CD4-positive, alpha-beta T cell (primary cell): ENCODE measurements around the gene TRIM3. TPM values are rescaled to one million over a fixed set of nuclear protein-coding genes. Genes with fewer than 3 reads are reported as not detected.

Experiments used
- ATAC-seq: fragments of 200-7000 bp; cut with Tn5 transposase; one replicate; pipeline ENCODE4 v1.10.0; 2022; ENCODE audit warnings: mild to moderate bottlenecking; ENCODE audit not compliant: poor library complexity
- CTCF ChIA-PET: fragments of 350-600 bp; sonication (Branson Sonifier 250); formaldehyde crosslinking; loops from one replicate; lab custom pipeline; 2021; ENCODE audit warnings: antibody characterized with exemption, inconsistent platforms; lab: Charles Lee
- POLR2A ChIA-PET: fragments of 350-600 bp; sonication (Branson Sonifier 250); formaldehyde crosslinking; loops from one replicate; lab custom pipeline; 2021; ENCODE audit warnings: antibody characterized with exemption, inconsistent platforms; lab: Charles Lee
- DNase-seq, 14 experiments: peaks; one replicate each; pipeline ENCODE4 v3.0.0-alpha.2; 2013 to 2020; ENCODE audit warnings: mixed read lengths in 2 of 14
- H3K27ac ChIP-seq, 2 donors: one replicate each; pipeline versions ENCODE4 v1.5.1 to v1.7.0; 2013; ENCODE audit warnings: low read length in 2 of 2, low read depth in 1 of 2, mild to moderate bottlenecking in 1 of 2
- H3K27me3 ChIP-seq, 2 experiments: 1 replicate in 1 of 2; 2 replicates in 1 of 2; pipeline versions ENCODE4 v1.6.1 to v1.7.0; 2013; ENCODE audit warnings: low read length in 2 of 2, control low read depth in 1 of 2, mild to moderate bottlenecking in 1 of 2, moderate library complexity in 1 of 2; ENCODE audit not compliant: insufficient read depth in 2 of 2, control insufficient read depth in 1 of 2
- H3K36me3 ChIP-seq: one replicate; pipeline ENCODE4 v1.6.1; 2013; ENCODE audit warnings: low read length, control low read depth; ENCODE audit not compliant: insufficient read depth
- H3K4me1 ChIP-seq: one replicate; pipeline ENCODE4 v1.6.1; 2013; ENCODE audit warnings: low read length, control low read depth; ENCODE audit not compliant: insufficient read depth
- H3K4me3 ChIP-seq: one replicate; pipeline ENCODE4 v1.5.1; 2013; ENCODE audit warnings: mild to moderate bottlenecking, low read length, moderate library complexity
- H3K9me3 ChIP-seq, 2 experiments: 1 replicate in 1 of 2; 2 replicates in 1 of 2; pipeline versions ENCODE4 v1.6.1 to v1.7.0; 2013; ENCODE audit warnings: low read length in 2 of 2, mild to moderate bottlenecking in 2 of 2, control low read depth in 1 of 2, moderate library complexity in 1 of 2; ENCODE audit not compliant: control insufficient read depth in 1 of 2, insufficient read depth in 1 of 2
- H3K27ac Mint-ChIP-seq: one replicate; pipeline ENCODE4 v1.8.0; 2020; ENCODE audit warnings: mixed read lengths
- H3K27me3 Mint-ChIP-seq: one replicate; pipeline ENCODE4 v1.8.0; 2021; ENCODE audit warnings: mixed read lengths
- H3K36me3 Mint-ChIP-seq: one replicate; pipeline ENCODE4 v1.8.0; 2021; ENCODE audit warnings: low read depth, mixed read lengths
- H3K4me1 Mint-ChIP-seq: one replicate; pipeline ENCODE4 v1.8.0; 2021; ENCODE audit warnings: low read depth, mixed read lengths
- H3K4me3 Mint-ChIP-seq: one replicate; pipeline ENCODE4 v1.8.0; 2020; ENCODE audit warnings: mild to moderate bottlenecking, mixed read lengths
- H3K9me3 Mint-ChIP-seq: one replicate; pipeline ENCODE4 v1.8.0; 2020; ENCODE audit warnings: mixed read lengths
- CTCF ChIP-seq: fragments of 200-600 bp; IDR thresholded peaks from one replicate; pipeline ENCODE4 v1.8.0; 2022; ENCODE audit warnings: antibody characterized with exemption, mild to moderate bottlenecking
- intact Hi-C, 2 experiments: fragments of 100-400 bp; cut with DNase I in 1 of 2; cut with micrococcal nuclease in 1 of 2; formaldehyde crosslinking; loops; one replicate each; pipeline versions ENCODE4 v1.15.1 to v1.9.0; 2023 to 2025; cut with DNase I, micrococcal nuclease
- total RNA-seq, 174 experiments: library from RNA in 2 of 174; stranded (reverse) in 2 of 174; gene quantifications; one replicate each; pipeline ENCODE4 v1.2.3 and lab custom pipeline; 2021 to 2026

TRIM3 gene
- total RNA-seq, 2 experiments from 2014 or later: 16.4 to 16.6 TPM

GRCh38 chr11:6405052-6405667 is 68.6 kb downstream of the TRIM3 start:
- H3K36me3 ChIP-seq: peaks cover 32% of the 10 kb centered on the region
- peak overlapping the region; percentile 75 to 91 for H3K27ac ChIP-seq
- peak overlapping the region; percentile 97 for H3K27ac Mint-ChIP-seq
- ChIA-PET CTCF (interaction anchor here (1.0 to 4.8 kb wide), 4 partner anchors 15 to 38 kb away, joined by 3 to 26 read pairs (median 6); no protein-coding TSS in a partner anchor), POLR2A (interaction anchor here (1.2 to 8.6 kb wide), 4 partner anchors 8 to 26 kb away, joined by 6 to 253 read pairs (median 148); partner anchors contain the start of genes APBB1 and SMPD1)
- no peak for TF ChIP-seq CTCF
- no peaks in the 10 kb centered on the region for H3K9me3 Mint-ChIP-seq
- H3K4me1 Mint-ChIP-seq: peaks cover 88% of the 10 kb centered on the region
- DNase-seq (peak in 2 of 14 experiments; percentile 18 to 43), ATAC-seq (no peak)
- no peaks in the 10 kb centered on the region for H3K27me3 Mint-ChIP-seq
- H3K36me3 Mint-ChIP-seq: peaks cover 69% of the 10 kb centered on the region
- H3K9me3 ChIP-seq: no peaks in the 10 kb centered on the region
- intact Hi-C loops: no loop called here
- H3K4me3 ChIP-seq: peak overlapping the region; percentile 31
- peaks cover 88% of the 10 kb centered on the region for H3K4me1 ChIP-seq
- H3K27me3 ChIP-seq: no peaks in the 10 kb centered on the region
- peak overlapping the region; percentile 69 for H3K4me3 Mint-ChIP-seq

DNA sequence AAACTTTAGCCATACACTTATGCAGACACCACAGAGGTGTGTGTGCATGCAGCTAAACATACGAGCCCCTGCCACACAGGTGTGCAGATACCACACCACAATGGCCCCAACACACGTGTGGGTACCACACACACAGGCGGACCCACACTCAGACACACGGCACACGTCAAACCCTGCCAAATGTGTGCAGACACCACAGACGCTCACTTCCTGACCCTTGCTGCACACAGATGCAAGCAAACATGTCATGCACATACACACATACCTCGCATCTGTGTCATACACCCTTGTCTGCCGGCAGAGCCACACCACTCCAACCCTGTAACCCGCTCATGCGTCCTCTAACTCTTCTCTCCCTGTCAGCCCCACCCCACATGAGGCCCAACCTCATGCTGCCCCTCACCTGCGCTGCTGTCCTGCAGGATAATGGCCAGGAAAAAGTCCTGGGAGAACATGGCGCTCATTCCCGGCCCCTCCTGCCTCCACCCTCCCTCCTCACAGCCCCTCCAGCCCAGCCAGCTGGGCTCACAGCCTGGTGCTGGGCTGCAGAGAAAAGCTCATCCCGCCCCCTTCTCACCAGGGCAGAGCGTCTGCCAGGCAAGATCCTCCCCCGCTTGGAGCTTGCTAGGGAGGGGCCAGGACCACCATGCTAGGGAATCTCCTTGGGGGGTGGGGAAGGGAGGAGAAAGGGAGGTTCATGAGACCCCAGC is 69.2 kb downstream of the TRIM3 start:
- TF ChIP-seq CTCF: no peak
- Mint-ChIP-seq H3K4me1 (peaks cover 87% of the 10 kb centered on the region), H3K4me3 (peak overlapping the region; percentile 69), H3K27me3 (no peaks in the 10 kb centered on the region), H3K36me3 (peaks cover 69% of the 10 kb centered on the region), H3K27ac (peak overlapping the region; percentile 97), H3K9me3 (no peaks in the 10 kb centered on the region)
- CTCF ChIA-PET: interaction anchor here (1.3 to 4.8 kb wide), 3 partner anchors 26 to 39 kb away, joined by 3 to 26 read pairs (median 8); no protein-coding TSS in a partner anchor
- POLR2A ChIA-PET: interaction anchor here (1.0 to 8.6 kb wide), 9 partner anchors 8 to 279 kb away, joined by 3 to 253 read pairs (median 12); partner anchors contain the start of genes APBB1, ARFIP2, MRPL17 and SMPD1
- Histone ChIP-seq H3K4me1 (peaks cover 91% of the 10 kb centered on the region), H3K4me3 (peak overlapping the region; percentile 31), H3K9me3 (no peaks in the 10 kb centered on the region), H3K27ac (peak overlapping the region; percentile 75 to 91), H3K27me3 (no peaks in the 10 kb centered on the region), H3K36me3 (peaks cover 30% of the 10 kb centered on the region)
- intact Hi-C loops: no loop called here
- DNase-seq (peak in 12 of 14 experiments; percentile 30 to 72 (median 50)), ATAC-seq (peak; percentile 64)

GRCh38 chr11:6403539-6403938 is 70.2 kb downstream of the TRIM3 start:
- intact Hi-C loops: loop anchor here in 1 of 2 experiments (1.0 kb wide), 1 partner anchor 15 kb away; no protein-coding TSS in a partner anchor
- Histone ChIP-seq H3K4me1 (peaks cover 87% of the 10 kb centered on the region), H3K36me3 (peaks cover 25% of the 10 kb centered on the region), H3K27me3 (no peaks in the 10 kb centered on the region), H3K27ac (peak overlapping the region; percentile 75 to 91), H3K4me3 (peak overlapping the region; percentile 31), H3K9me3 (no peaks in the 10 kb centered on the region)
- peak overlapping the region; percentile 84 for H3K4me3 Mint-ChIP-seq
- H3K9me3 Mint-ChIP-seq: no peaks in the 10 kb centered on the region
- peaks cover 73% of the 10 kb centered on the region for H3K36me3 Mint-ChIP-seq
- DNase-seq (peak in 1 of 14 experiments; percentile 7), ATAC-seq (no peak)
- TF ChIP-seq CTCF: no peak
- H3K27me3 Mint-ChIP-seq: no peaks in the 10 kb centered on the region
- peaks cover 93% of the 10 kb centered on the region for H3K4me1 Mint-ChIP-seq
- POLR2A ChIA-PET: interaction anchor here (1.0 to 8.6 kb wide), 17 partner anchors 9 to 280 kb away, joined by 3 to 253 read pairs (median 8); partner anchors contain the start of genes APBB1, ARFIP2, FHIP1B and MRPL17
- peak overlapping the region; percentile 97 for H3K27ac Mint-ChIP-seq
- CTCF ChIA-PET: interaction anchor here (1.2 to 4.8 kb wide), 6 partner anchors 10 to 83 kb away, joined by 3 to 26 read pairs (median 8); partner anchors contain the start of gene APBB1
